ENCODE data around the gene LRATD1. TPM values are rescaled to one million over a fixed set of nuclear protein-coding genes. Genes with fewer than 3 reads are reported as not detected.

Gene LRATD1
- 1 to 10 TPM; 1.3 to 5.7 (median 3.2) TPM for total RNA-seq

- Histone ChIP-seq H3K36me3 (no peaks in the 10 kb centered on the region), H3K4me3 (peak within 1 kb of the TSS; percentile 18 to 56 (median 43)), H3K4me1 (peaks cover 0 to 40% (median 7%) of the 10 kb centered on the region in 4 donors), H3K9me3 (no peaks in the 10 kb centered on the region), H3K27me3 (peaks cover 0 to 48% of the 10 kb centered on the region in 2 donors), H3K27ac (peak within 1 kb of the TSS in 1 of 4 donors; percentile 73)
- peak; percentile 57 to 63 for DNase-seq (ENCODE audit: low spot score in 2 of 2)
- WGBS, 2 donors, result 2% methylated on average over 48 to 55 of the region's 81 CpGs
- TF ChIP-seq CTCF (IDR thresholded peaks at IDR 0.05) (no peak), EP300 (IDR thresholded peaks at IDR 0.05) (peak in 1 of 2 donors; percentile 28), POLR2A (IDR thresholded peaks at IDR 0.05) (peak in 1 of 2 donors; percentile 43)
Observed at GRCh38 chr2:14632133-14632936, at the start of gene LRATD1. Gene LRATD1, plus strand, starts transcription at chr2:14632717. Its CDS starts 1,263 bp downstream, at chr2:14633980.

- no peak for DNase-seq (ENCODE audit: low spot score in 2 of 2)
- 72 to 78% methylated on average over 2 of the region's 2 CpGs for WGBS, 2 donors
- H3K4me1 ChIP-seq, result no peaks in the 10 kb centered on the region
- TF ChIP-seq CTCF (IDR thresholded peaks at IDR 0.05), result no peak
- no peak for TF ChIP-seq EP300 (IDR thresholded peaks at IDR 0.05)
- no peaks in the 10 kb centered on the region for H3K9me3 ChIP-seq
- H3K4me3 ChIP-seq, result no peak overlapping the region
- H3K27ac ChIP-seq, result no peak overlapping the region
- no peaks in the 10 kb centered on the region for H3K36me3 ChIP-seq
- no peaks in the 10 kb centered on the region for H3K27me3 ChIP-seq
Observed at GRCh38 chr2:14583059-14583458, 49.5 kb upstream of the LRATD1 start.

GRCh38 chr2:14583802-14584201, 48.7 kb upstream of the LRATD1 start:
- Histone ChIP-seq H3K36me3 (no peaks in the 10 kb centered on the region), H3K27ac (no peak overlapping the region), H3K27me3 (no peaks in the 10 kb centered on the region), H3K4me3 (no peak overlapping the region), H3K9me3 (no peaks in the 10 kb centered on the region), H3K4me1 (no peaks in the 10 kb centered on the region)
- WGBS, 2 donors, result 64 to 69% methylated on average over 4 of the region's 4 CpGs
- TF ChIP-seq CTCF (IDR thresholded peaks at IDR 0.05), result no peak
- no peak for TF ChIP-seq POLR2A (IDR thresholded peaks at IDR 0.05)
- no peak for TF ChIP-seq EP300 (IDR thresholded peaks at IDR 0.05)
- DNase-seq (ENCODE audit: low spot score in 2 of 2), result no peak

- no peak for DNase-seq (ENCODE audit: low spot score in 2 of 2)
- H3K4me3 ChIP-seq, result no peak overlapping the region
- no peak overlapping the region for H3K27ac ChIP-seq
- no peaks in the 10 kb centered on the region for H3K9me3 ChIP-seq
- H3K36me3 ChIP-seq, result no peaks in the 10 kb centered on the region
- no peaks in the 10 kb centered on the region for H3K27me3 ChIP-seq
- TF ChIP-seq CTCF (IDR thresholded peaks at IDR 0.05) (no peak), EP300 (IDR thresholded peaks at IDR 0.05) (no peak), POLR2A (IDR thresholded peaks at IDR 0.05) (no peak)
- WGBS, 2 donors, result 93 to 94% methylated on average over 4 of the region's 4 CpGs
- H3K4me1 ChIP-seq, result no peaks in the 10 kb centered on the region
Observed at GRCh38 chr2:14587119-14587518, 45.4 kb upstream of the LRATD1 start.

GRCh38 chr2:14601156-14601770, 31.3 kb upstream of the LRATD1 start:
- 94% methylated on average over 3 of the region's 3 CpGs for WGBS, 2 donors
- H3K9me3 ChIP-seq, result no peaks in the 10 kb centered on the region
- no peaks in the 10 kb centered on the region for H3K27me3 ChIP-seq
- no peak for DNase-seq (ENCODE audit: low spot score in 2 of 2)
- no peaks in the 10 kb centered on the region for H3K36me3 ChIP-seq
- no peak overlapping the region for H3K4me3 ChIP-seq
- TF ChIP-seq POLR2A (IDR thresholded peaks at IDR 0.05) (no peak), CTCF (IDR thresholded peaks at IDR 0.05) (no peak), EP300 (IDR thresholded peaks at IDR 0.05) (no peak)
- no peaks in the 10 kb centered on the region for H3K4me1 ChIP-seq
- no peak overlapping the region for H3K27ac ChIP-seq

Measured in tibial nerve (tissue), 4 donors.